K562 (cell line): ENCODE measurements around the gene FGF21.

Experiments used
- BRCA1 ChIP-seq, 2 experiments: fragments of 450-650 bp in 1 of 2; sonication (generic) in 1 of 2; formaldehyde crosslinking in 1 of 2; IDR thresholded peaks; 2 replicates each; pipeline versions ENCODE4 v1.5.0 to v1.6.1; 2017 to 2020; ENCODE audit warnings: mild to moderate bottlenecking in 1 of 2, missing genetic modification reagents in 1 of 2
- CBX1 ChIP-seq: sonication (generic); IDR thresholded peaks from 2 replicates; pipeline ENCODE4 v1.6.1; 2016; ENCODE audit warnings: antibody characterized with exemption, low read depth, mild to moderate bottlenecking
- POLR2A ChIP-seq: fragments of 450-650 bp; conservative IDR thresholded peaks from 2 replicates; pipeline ENCODE4 v1.6.1; 2016

DNA sequence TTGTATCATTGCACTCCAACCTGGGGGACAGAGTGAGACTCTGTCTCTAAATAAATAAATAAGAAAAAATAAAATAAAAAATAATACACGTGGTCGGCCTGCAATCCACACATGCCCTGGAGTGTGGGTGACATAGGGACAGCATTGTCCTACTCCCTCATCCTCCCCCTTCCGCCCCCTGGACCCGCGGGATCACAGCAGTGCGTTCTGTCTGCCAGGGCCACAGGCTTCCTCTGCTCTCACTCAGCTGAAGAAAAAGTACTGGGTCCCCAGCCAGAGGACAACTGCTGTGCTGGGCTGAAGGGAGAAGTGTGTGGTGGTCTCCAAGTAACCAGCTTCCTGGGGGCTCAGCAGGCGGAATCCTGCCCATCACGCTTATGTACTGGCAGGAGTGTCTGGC, 49.2 kb downstream of the FGF21 start:
- TF ChIP-seq POLR2A (no peak), CBX1 (no peak), BRCA1 (IDR thresholded peaks at IDR 0.05) (no peak), BRCA1 (CRISPR knock-in tag; IDR thresholded peaks at IDR 0.05) (no peak)
